Measurements from ENCODE around the gene HSD11B1L.
"Not testable (repeated sequence)": the region's sequence is repeated elsewhere in the genome, so short reads cannot be mapped to it uniquely, and the experiment has no call there.

Gene HSD11B1L

DNA sequence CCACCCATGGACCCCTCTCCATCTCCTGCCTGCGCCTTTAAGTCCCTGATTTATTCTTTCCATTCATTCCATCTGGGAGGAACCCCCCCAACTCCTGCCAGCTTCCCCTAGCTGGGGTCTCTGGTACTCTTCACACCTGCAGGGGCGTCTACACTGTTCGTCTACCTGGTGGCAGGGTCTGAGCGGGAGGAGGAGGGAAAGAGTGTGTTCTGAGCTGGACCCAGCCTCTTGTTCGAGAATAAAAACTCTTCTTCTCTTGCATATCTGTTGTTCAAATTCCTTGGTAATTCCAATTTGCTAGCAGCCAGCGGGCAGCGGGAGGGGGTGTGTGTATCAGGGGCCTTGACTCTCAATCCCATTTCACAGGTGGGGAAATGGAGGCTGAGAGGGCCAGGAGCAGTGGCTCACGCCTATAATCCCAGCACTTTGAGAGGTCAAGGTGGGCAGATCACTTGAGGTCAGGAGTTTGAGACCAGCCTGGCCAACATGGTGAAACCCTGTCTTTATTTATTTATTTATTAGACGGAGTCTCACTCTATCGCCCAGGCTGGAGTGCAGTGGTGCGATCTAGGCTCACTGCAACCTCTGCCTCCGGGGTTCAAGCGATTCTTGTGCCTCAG, 7.5 kb downstream of the HSD11B1L start:
- not testable (repeated sequence) for DNase-seq

DNA sequence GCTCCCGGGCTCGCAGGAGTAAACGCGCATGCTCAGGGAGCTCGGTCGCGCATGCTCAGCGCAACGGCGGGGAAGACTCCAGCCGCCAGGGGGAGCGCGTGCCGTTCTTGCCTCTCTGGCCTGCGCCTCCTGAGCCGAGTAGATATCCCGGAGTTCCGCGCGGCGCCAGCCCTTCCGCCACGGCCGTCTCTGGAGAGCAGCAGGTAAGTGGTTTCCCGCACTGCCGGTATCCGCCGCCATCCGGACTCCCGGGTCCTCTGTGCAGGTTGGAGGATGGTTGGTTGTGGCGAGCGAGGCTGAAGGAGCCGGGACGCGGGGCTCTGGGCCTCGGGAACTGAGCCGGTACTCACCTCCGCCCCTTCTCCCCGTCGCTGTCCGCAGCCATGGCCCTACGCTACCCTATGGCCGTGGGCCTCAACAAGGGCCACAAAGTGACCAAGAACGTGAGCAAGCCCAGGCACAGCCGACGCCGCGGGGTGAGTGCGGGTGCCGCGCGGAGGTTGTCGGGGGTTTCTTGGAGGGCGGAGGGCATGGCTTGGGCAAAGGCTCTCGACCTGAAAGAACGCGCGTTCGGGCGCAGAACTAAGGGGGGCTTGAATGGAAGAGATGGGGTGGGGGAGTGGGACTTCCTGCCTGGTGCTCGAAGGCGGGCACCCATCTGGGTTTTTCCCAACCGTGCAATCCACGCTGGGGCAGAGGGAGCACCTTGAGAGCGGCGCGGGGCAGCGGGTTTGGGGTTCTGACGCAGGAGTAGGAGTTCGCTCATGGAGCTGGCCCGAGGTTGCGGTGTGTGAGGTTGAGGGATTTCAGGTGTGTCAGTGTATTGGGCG, 9.5 kb downstream of the HSD11B1L start, which contains the start of gene RPL36:
TSS of gene RPL36 (plus strand) at position 171 of the 830 bp plus-strand sequence. CDS start at position 384, 213 bp downstream.
- peak; percentile 99 for DNase-seq

DNA sequence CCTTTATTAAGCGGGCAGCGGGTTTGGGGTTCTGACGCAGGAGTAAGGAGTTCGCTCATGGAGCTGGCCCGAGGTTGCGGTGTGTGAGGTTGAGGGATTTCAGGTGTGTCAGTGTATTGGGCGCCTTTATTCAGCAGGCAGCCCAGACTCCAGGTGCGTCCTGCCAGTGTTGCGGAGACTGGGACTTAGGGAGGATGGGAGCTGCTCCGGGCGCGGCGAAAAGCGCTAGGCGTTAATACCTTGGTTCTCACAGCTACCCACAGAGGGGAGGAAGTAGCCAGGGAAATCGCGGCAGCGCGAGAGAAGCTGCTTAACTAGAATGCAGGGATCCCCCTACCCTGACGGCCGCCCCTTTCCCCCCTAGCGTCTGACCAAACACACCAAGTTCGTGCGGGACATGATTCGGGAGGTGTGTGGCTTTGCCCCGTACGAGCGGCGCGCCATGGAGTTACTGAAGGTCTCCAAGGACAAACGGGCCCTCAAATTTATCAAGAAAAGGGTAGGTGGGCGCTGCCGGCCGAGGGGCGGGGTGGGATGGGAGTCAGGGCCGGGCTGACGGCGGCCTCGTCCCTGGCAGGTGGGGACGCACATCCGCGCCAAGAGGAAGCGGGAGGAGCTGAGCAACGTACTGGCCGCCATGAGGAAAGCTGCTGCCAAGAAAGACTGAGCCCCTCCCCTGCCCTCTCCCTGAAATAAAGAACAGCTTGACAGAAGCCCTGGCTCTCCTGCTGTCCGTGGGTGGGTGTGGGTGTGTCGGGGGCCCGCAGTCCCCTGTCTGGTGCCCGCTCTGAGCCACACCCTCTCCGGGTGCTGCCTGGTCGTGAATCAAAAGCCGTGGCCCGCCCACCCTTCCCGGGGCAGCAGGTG, 10.4 kb downstream of the HSD11B1L start:
- DNase-seq = peak; percentile 52

GRCh38 chr19:5691822-5692722, 11.2 kb downstream of the HSD11B1L start:
- no peak for DNase-seq

- no peak for DNase-seq
These were observed 11.9 kb downstream of the HSD11B1L start for GRCh38 chr19:5692723-5693194.

DNA sequence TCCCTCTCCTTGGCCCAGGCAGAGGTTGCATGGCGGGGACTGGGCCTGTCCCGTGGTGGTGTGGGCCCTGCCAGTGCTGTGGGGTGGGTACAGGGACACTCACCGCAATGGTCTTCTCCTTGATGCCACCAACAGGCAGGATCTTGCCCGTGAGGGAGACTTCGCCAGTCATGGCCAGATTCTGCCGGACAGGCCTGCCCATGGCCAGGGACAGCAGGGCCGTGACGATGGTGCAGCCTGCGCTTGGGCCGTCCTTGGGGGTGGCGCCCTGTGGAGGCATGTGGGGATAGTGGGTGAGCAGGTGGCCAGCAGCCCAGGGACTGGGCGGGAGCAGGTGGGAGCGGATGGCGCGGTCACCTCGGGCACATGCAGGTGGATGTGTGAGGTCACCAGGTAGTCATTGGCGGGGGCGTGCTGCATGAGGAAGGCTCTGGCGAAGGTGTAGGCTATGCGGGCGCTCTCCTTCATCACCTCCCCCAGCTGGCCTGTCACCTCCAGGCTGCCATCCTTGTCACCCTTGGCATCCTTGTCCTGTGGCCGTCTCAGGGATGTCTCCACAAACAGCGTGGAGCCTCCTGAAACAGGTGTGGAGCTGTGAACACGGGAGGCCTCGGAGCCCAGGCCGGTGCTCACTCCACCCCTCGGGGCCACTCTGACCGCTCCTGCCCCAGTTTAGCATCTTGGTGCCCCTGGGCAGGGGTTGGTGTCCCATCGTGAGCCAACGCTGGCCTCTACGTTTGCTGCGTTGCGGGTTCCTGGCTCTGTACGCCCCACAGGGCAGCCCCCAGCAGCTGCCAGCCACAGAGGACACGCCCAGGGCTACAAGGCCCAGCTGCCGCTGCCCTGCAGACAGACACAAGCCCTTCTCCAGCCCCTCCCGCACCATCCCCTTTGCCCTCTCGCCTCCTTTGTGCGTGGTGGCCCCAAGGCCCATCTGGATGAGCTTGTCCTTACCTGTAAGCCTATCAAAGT, 12.7 kb downstream of the HSD11B1L start:
- no peak for DNase-seq

DNA sequence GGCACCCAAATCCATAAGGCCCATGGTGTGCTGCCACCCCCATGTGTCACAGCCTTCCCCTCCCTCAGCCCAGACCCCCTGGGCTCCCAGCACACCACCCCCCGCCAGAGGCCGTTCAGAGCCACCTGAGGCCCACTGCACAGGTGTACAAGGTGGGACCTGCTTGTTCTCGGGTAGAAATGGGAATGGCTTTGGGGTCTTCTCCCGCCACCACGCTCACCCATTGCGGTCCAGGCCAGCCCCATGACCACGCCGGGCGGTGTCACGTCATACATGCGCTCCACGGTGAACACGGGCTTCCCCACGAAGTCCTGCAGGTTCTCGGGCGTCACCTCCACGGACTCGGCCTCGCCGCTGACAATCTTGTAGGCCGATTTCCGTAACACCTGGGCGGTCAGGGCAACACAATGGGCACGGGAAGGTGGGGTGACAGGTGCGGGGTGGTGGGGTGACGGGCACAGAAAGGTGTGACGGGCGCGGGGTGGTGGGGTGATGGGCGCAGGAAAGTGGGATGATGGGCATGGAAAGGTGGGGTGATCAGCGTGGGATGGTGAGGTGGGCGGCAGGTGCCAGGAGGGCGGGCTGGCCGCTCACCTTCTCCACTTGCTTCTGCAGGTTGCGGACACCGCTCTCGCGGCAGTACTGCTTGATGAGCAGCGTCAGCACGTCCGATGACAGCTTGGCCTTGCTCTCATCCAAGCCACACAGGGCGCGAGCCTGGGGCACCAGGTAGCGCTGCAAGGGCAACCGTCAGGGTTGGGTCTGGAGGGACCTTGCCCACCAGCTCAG, 13.5 kb downstream of the HSD11B1L start:
- DNase-seq = no peak

GRCh38 chr19:5694956-5695648, 14.3 kb downstream of the HSD11B1L start:
- no peak for DNase-seq

GRCh38 chr19:5695649-5696195, 14.9 kb downstream of the HSD11B1L start:
- no peak for DNase-seq

DNA sequence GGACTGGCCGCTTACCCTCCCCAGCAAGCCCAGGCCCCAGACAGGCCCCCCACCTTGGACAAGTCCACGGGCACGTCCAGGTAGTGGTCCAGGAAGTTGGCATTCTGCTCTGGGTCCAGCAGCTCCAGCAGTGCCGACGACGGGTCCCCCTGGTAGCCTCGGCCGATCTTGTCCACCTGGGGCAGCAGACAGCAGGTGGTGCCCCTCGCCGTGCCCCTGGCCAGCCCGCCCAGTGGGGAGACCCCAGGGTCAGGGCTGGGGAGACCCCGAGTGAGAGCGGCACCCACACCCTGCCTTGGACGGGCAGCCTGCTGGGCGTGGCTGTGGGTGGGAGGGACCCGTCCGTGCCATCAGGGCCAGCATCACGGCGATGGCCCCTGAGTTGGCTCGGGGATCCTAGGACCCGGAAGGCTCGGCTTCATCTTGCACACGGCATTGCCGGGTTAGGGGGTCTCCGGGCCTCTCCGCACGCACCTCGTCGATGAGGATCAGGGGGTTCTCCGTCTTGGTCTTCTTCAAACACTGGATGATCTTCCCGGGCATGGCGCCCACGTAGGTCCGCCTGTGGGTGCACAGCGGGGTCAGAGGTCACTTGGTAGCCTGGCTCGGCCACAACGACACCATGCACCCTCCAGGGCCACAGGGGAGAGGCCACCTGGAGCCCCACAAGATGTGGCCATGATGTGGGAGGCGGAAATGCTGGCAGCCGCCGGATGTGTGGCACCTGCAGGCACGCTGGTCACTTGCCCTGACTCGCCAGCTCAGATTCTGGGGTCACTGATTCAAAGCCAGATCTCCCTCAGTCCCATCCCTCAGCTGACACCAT, 15.6 kb downstream of the HSD11B1L start:
- no peak for DNase-seq

- no peak for DNase-seq
These were observed 16.4 kb downstream of the HSD11B1L start for GRCh38 chr19:5697022-5697889.

GRCh38 chr19:5697890-5698634, 17.2 kb downstream of the HSD11B1L start:
- no peak for DNase-seq

- no peak for DNase-seq
These were observed 18.0 kb downstream of the HSD11B1L start for GRCh38 chr19:5698635-5699422.

DNA sequence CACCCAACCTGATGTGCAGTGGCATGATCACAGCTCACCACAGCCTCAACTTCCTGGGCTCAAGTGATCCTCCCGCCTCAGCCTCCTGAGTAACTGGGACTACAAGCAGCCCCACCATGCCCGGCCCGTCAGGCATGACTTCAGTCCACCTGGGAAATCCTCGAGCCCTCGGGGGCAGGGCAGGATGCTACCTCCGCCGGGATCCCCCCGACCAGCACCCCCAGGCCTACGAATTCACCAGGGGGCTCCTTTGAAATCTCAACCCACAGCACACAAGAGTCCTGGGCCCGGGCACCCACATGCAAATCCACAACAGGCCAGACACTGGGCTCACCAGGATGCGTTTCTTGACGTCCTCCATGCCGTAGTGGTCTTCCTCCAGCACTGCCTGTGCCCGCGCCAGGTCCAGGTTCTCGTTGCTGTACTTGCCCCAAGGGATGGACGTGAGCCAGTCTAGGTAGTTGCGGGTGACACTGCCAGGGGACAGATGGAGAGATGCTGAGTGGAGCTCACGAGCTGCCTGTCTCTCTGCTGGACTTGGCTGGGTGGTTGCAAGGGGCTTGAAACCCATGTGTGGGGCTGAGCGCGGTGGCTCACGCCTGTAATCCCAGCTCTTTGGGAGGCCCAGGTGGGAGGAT, 19.7 kb downstream of the HSD11B1L start:
- no peak for DNase-seq

DNA sequence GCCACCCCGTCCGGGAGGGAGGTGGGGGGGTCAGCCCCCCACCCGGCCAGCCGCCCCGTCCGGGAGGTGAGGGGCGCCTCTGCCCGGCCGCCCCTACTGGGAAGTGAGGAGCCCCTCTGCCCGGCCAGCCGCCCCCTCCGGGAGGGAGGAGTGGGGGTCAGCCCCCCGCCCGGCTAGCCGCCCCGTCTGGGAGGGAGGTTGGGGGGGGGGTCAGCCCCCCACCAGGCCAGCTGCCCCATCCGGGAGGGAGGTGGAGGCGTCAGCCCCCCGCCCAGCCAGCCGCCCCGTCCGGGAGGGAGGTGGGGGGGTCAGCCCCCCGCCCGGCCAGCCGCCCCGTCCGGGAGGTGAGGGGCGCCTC, 21.2 kb downstream of the HSD11B1L start:
- DNase-seq = not testable (repeated sequence)
